Endothelial cell of umbilical vein (primary cell): ENCODE data around the gene P2RX2. TPM values are rescaled to one million over a fixed set of nuclear protein-coding genes. Genes with fewer than 3 reads are reported as not detected.

ENCODE experiments used
- BruUV-seq: library from RNA; stranded (reverse); fragments of 400-500 nt; replicated peaks from 2 replicates; lab custom pipeline; 2021; lab: Mats Ljungman, UMichigan
- CTCF ChIA-PET: fragments of 300-600, 350-600 bp; sonication (Branson Sonifier 250); formaldehyde crosslinking; loops from one replicate; lab custom pipeline; 2021; ENCODE audit warnings: antibody characterized with exemption, inconsistent platforms; lab: Charles Lee
- POLR2A ChIA-PET: fragments of 300-600, 350-600 bp; sonication (Branson Sonifier 250); formaldehyde crosslinking; loops from one replicate; lab custom pipeline; 2021; ENCODE audit warnings: antibody characterized with exemption, inconsistent platforms; lab: Charles Lee
- DNase-seq: peaks from one replicate; pipeline ENCODE4 v3.0.0-alpha.2; 2011; ENCODE audit warnings: low read depth, low spot score
- FAIRE-seq: peaks from 2 replicates; lab custom pipeline; 2011; peaks lifted over from hg19 to GRCh38; lab: Jason Lieb, UNC
- H2AFZ ChIP-seq: 2 replicates; pipeline ENCODE4 v1.6.0; 2012; ENCODE audit warnings: low read depth, low read length, control low read depth, inconsistent platforms
- H3K27ac ChIP-seq: 2 replicates; pipeline ENCODE4 v1.5.1; 2011; ENCODE audit warnings: low read depth, mild to moderate bottlenecking, control low read depth, low read length, moderate library complexity; ENCODE audit not compliant: insufficient read depth
- H3K27me3 ChIP-seq, 2 experiments: 2 replicates each; pipeline versions ENCODE4 v1.6.0 to v1.6.1; 2011; ENCODE audit warnings: low read length in 2 of 2, mixed read lengths in 1 of 2; ENCODE audit not compliant: control insufficient read depth in 2 of 2, insufficient read depth in 2 of 2
- H3K36me3 ChIP-seq, 2 experiments: 2 replicates in 1 of 2; 3 replicates in 1 of 2; pipeline ENCODE4 v1.5.1; 2011; ENCODE audit warnings: low read length in 2 of 2, mild to moderate bottlenecking in 1 of 2, moderate library complexity in 1 of 2; ENCODE audit not compliant: control insufficient read depth in 2 of 2, insufficient read depth in 2 of 2; ENCODE audit errors: extremely low read depth in 1 of 2
- H3K4me1 ChIP-seq: 3 replicates; pipeline ENCODE4 v1.5.1; 2011; ENCODE audit warnings: mild to moderate bottlenecking, low read length; ENCODE audit not compliant: control insufficient read depth, insufficient read depth; ENCODE audit errors: extremely low read depth
- H3K4me2 ChIP-seq: 2 replicates; pipeline ENCODE4 v1.6.1; 2011; ENCODE audit warnings: low read length, control low read depth, mixed read lengths; ENCODE audit not compliant: insufficient read depth
- H3K4me3 ChIP-seq, 3 experiments: fragments of 200-600 bp in 1 of 3; sonication (generic), shearing (Covaris generic) in 1 of 3; replicated peaks in 1 of 3; 2 replicates each; pipeline ENCODE4 v1.5.1; 2011 to 2016; ENCODE audit warnings: control low read depth in 3 of 3, low read length in 3 of 3, mild to moderate bottlenecking in 2 of 3, inconsistent platforms in 1 of 3, low read depth in 1 of 3, moderate library complexity in 1 of 3; ENCODE audit not compliant: insufficient read depth in 1 of 3
- H3K79me2 ChIP-seq: 2 replicates; pipeline ENCODE4 v1.6.0; 2012; ENCODE audit warnings: low read length, inconsistent platforms; ENCODE audit not compliant: control insufficient read depth, insufficient read depth
- H3K9ac ChIP-seq: replicated peaks from 2 replicates; pipeline ENCODE3; 2011; ENCODE audit warnings: low read length, control low read depth; ENCODE audit not compliant: insufficient read depth; ENCODE audit errors: extremely low read depth
- H3K9me1 ChIP-seq: replicated peaks from 3 replicates; pipeline ENCODE4 v1.6.0; 2011; ENCODE audit warnings: mild to moderate bottlenecking, low read length; ENCODE audit not compliant: control insufficient read depth, insufficient read depth; ENCODE audit errors: extremely low read depth
- H3K9me3 ChIP-seq: replicated peaks from 2 replicates; pipeline ENCODE4 v1.5.1; 2012; ENCODE audit warnings: low read length, inconsistent platforms; ENCODE audit not compliant: control insufficient read depth, insufficient read depth
- H4K20me1 ChIP-seq: replicated peaks from 2 replicates; pipeline ENCODE3; 2011; ENCODE audit warnings: mild to moderate bottlenecking, low read length; ENCODE audit not compliant: control insufficient read depth, insufficient read depth; ENCODE audit errors: extremely low read depth
- CTCF ChIP-seq, 2 donors: IDR thresholded peaks; 1 replicate in 1 of 2; 2 replicates in 1 of 2; pipeline ENCODE4 v1.5.1; 2011; ENCODE audit warnings: low read length in 2 of 2, mild to moderate bottlenecking in 2 of 2, moderate library complexity in 2 of 2, control low read depth in 1 of 2, inconsistent platforms in 1 of 2, low read depth in 1 of 2; ENCODE audit not compliant: insufficient read depth in 1 of 2; ENCODE audit errors: extremely low read depth in 1 of 2
- EZH2 ChIP-seq: IDR thresholded peaks from 2 replicates; pipeline ENCODE4 v1.6.1; 2012; ENCODE audit warnings: borderline replicate concordance, low read depth, mild to moderate bottlenecking, moderate library complexity, low read length, inconsistent platforms; ENCODE audit not compliant: severe bottlenecking
- FOS ChIP-seq: IDR thresholded peaks from 2 replicates; pipeline ENCODE4 v1.6.1; 2011; ENCODE audit warnings: mild to moderate bottlenecking, low read length, moderate library complexity, borderline replicate concordance; ENCODE audit not compliant: insufficient read depth
- GATA2 ChIP-seq: IDR thresholded peaks from 2 replicates; pipeline ENCODE4 v1.7.0; 2011; ENCODE audit warnings: low read depth, mild to moderate bottlenecking, moderate library complexity, mixed read lengths, low read length; ENCODE audit not compliant: insufficient read length, insufficient read depth
- JUN ChIP-seq: IDR thresholded peaks from 2 replicates; pipeline ENCODE4 v1.6.1; 2011; ENCODE audit warnings: borderline replicate concordance, low read depth; ENCODE audit not compliant: insufficient read length, insufficient read depth
- MAX ChIP-seq: IDR thresholded peaks from 2 replicates; pipeline ENCODE4 v1.6.1; 2011; ENCODE audit not compliant: insufficient read depth, insufficient read length
- MYC ChIP-seq: IDR thresholded peaks from one replicate; pipeline ENCODE4 v1.6.1; 2011; ENCODE audit warnings: mild to moderate bottlenecking, low read depth, low read length
- POLR2A ChIP-seq: IDR thresholded peaks from 2 replicates; pipeline ENCODE4 v1.6.1; 2012; ENCODE audit warnings: low read depth, mild to moderate bottlenecking, control low read depth, low read length
- POLR2AphosphoS5 ChIP-seq: IDR thresholded peaks from 2 replicates; pipeline ENCODE4 v1.6.1; 2012; ENCODE audit warnings: low read depth, mild to moderate bottlenecking, control low read depth, low read length, moderate library complexity; ENCODE audit not compliant: insufficient read depth
- dilution Hi-C: fragments of 300-500 bp; cut with MboI; formaldehyde crosslinking; loops from one replicate; pipeline ENCODE4 v1.15.0; 2019; ENCODE audit warnings: low sequenced_read_pairs; ENCODE audit not compliant: extremely low pct_ligation_motif_present
- intact Hi-C: fragments of 100-400 bp; cut with micrococcal nuclease; formaldehyde crosslinking; loops from one replicate; pipeline ENCODE4 v1.10.0; 2022
- polyA plus RNA-seq, 4 experiments: library from polyadenylated mRNA; depleted of rRNA in 3 of 4; stranded (reverse) in 3 of 4; unstranded in 1 of 4; fragments of >200 nt; gene quantifications; 2 replicates each; pipeline versions ENCODE4 v1.2.1 to v1.2.3, GENCODE V29; 2011 to 2012; ENCODE audit warnings: missing spikeins in 1 of 4
- total RNA-seq: library from RNA; stranded (reverse); gene quantifications from 2 replicates; pipeline ENCODE4 v1.2.3, GENCODE V29; 2021

Gene P2RX2
- total and polyA plus RNA-seq, 2 donors (not counting 3 experiments of a cell fraction or from before 2014, with no cell fraction given) = not detected

- H3K27me3 ChIP-seq = no peaks in the 10 kb centered on the region
- ChIA-PET POLR2A (no interaction called here), CTCF (interaction anchor here (1.1 kb wide), 1 partner anchor 227 kb away, joined by 3 read pairs; no protein-coding TSS in a partner anchor)
- dilution Hi-C loops = no loop called here
- no peak for TF ChIP-seq CTCF (IDR thresholded peaks at IDR 0.05; ENCODE audit: extremely low read depth in 1 of 2, insufficient read depth in 1 of 2, low read depth in 1 of 2, low read length in 2 of 2)
- no peak for TF ChIP-seq EZH2
- no peak for TF ChIP-seq FOS
- TF ChIP-seq POLR2A = no peak
- no peak for TF ChIP-seq MAX
- TF ChIP-seq JUN = no peak
- no peak for TF ChIP-seq POLR2AphosphoS5
- no peak for TF ChIP-seq MYC
- no peak for TF ChIP-seq GATA2
- H3K9me3 ChIP-seq = no peaks in the 10 kb centered on the region
- H3K36me3 ChIP-seq = peaks cover under 1 to 13% of the 10 kb centered on the region in 2 experiments
- no peak overlapping the region for H3K4me3 ChIP-seq
- no peak for DNase-seq
- H3K4me2 ChIP-seq = no peak overlapping the region
- H3K9ac ChIP-seq = no peak overlapping the region
- no peaks in the 10 kb centered on the region for H4K20me1 ChIP-seq
- no peak overlapping the region for H2AFZ ChIP-seq
- no peaks in the 10 kb centered on the region for H3K9me1 ChIP-seq
- FAIRE-seq = no peak
- H3K27ac ChIP-seq = no peak overlapping the region
- no peaks in the 10 kb centered on the region for H3K4me1 ChIP-seq
- no TSS peak for BruUV-seq
- no peaks in the 10 kb centered on the region for H3K79me2 ChIP-seq
- intact Hi-C loops = no loop called here
Observed at GRCh38 chr12:132640936-132641335, 22.4 kb downstream of the P2RX2 start.
